HG02981 (cell line): ENCODE results near the gene CLN3.
"Not testable (repeated sequence)": the region's sequence is repeated elsewhere in the genome, so short reads cannot be mapped to it uniquely, and the experiment has no call there.

Source experiments
- ATAC-seq: cut with Tn5 transposase; IDR thresholded peaks from one replicate; pipeline ENCODE4 v1.9.1; 2021; ENCODE audit warnings: mild to moderate bottlenecking, moderate library complexity; ENCODE audit not compliant: unreplicated experiment

Gene CLN3

DNA sequence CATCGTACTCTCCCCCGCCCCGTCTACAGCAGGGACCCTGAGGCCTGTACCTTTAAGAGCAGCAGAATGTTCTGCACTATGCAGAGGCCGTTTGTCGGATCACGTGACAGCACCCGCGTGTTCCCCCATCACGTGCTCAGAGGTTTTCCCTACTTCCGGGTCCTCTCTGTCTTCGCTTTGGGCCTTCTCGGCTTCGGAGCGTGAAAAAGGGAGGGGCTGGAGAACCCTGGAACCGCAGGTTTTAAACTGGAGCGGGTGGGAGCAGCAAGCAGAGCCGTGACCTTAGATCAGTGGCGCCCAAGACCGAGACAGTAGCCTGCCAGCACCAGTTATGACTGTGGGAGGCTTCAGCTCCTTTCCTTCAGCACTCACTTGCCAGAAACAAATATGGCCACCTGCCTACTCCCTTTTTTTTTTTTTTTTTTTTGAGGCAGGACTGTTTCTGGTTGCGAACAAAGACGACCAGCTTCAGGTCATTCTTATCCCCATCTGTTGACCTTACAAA, at the start of gene CLN3:
Gene CLN3 (minus strand): TSS at position 105 of the 505 bp plus-strand sequence. CDS start 315 bp downstream, outside the sequence.
- ATAC-seq: peak; percentile 73

DNA sequence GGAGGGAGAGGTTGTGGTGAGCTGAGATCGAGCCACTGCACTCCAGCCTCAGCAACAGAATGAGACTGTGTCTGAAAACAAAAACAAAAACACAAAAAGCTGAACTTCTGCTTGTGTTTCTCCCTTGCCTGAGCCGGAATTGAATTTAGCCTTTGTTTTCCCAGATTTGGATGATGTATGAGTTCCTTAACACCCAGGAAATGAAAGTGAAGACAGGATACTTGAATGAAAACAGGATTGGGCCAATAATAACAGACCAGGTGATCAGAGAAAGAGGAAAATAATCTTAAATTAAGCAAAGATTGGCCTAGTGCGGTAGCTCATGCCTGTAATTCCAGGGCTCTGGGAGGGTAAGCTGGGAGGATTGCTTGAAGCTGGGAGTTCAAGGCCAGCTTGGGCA, 48.5 kb upstream of the CLN3 start:
- no peak for ATAC-seq

DNA sequence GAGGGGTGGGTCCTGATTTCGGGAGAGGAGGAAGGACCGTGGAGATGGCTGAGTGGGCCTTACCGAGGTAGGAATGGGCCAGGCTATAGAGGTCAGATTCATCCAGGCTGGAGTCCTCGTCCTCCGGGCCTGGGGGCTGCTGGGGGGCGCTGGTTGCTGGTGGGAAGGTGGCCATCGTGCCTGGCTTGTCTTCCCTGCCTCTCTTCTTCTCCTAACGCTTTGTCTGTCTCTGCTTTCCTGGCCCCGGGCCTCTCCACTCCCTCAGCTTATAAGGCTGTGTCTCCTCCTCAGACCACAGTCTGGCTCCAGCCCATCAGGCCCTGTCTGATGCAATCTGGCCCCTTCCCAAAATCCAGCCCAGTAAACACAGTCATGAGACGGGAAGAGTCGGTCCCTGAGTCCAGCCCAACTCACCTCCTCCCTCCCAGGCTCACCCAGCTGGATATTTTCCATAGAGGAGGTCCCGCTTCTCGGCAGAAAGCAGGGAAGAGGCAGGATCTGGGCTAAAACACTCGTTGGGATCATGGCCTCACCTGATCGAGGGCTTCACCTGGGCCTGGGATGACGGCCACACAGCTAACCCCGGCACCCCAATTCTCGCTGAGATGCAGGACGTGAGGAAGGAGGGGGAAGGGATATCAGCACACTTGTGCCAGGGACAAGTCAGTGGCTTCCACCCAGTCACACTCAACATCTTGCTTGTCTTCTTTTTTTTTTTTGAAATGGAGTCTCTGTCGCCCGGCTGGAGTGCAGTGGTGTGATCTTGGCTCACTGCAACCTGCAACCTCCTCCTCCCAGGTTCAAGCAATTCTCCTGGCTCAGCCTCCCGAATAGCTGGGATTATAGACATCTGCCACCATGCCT, 47.1 kb upstream of the CLN3 start, which contains the start of gene NUPR1:
Gene NUPR1 (minus strand): TSS at position 242 of the 864 bp plus-strand sequence. CDS start 67 bp downstream, at position 175.
- ATAC-seq: no peak

GRCh38 chr16:28537964-28538732, 46.3 kb upstream of the CLN3 start:
- ATAC-seq: no peak

- ATAC-seq: no peak
These were observed 45.2 kb upstream of the CLN3 start for GRCh38 chr16:28537076-28537475.

DNA sequence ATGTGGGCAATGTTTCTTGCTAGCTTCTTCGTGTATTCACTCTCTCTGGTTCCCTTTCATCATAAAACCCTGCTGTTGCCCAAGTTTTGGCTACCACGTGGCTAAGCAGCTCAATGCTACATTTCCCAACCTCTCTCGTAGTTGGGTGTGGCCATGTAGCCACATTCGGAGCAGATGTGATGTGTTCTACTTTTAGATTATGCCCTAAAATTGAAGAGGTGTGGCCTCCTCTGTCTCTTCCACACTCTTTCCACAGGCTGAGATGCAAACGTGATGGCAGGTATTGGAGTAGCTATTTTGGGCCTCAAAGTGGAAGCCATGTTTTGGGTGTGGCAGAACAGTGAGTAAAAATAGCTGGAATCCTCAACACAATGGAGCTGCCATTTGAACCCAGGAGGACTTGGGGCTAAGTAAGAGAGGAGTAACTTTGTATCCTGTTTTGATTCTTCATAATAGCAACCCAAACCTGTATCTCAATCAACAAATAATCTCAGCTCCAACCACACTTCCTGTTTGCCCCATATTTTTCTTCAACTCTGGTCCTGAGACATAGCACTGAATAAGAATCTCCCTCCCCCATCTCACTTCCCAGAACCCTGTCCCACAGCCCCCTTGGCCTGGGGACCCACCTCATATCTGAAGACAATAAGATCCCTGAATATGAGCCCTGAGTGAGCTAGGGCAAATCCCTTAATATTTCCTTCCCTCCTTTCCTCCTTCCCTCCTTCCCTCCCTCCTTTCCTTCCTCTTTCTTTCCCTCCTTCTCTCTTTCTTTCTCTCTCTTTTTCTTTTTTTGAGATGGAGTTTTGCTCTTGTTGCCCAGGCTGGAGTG, 42.9 kb upstream of the CLN3 start:
- ATAC-seq: no peak

DNA sequence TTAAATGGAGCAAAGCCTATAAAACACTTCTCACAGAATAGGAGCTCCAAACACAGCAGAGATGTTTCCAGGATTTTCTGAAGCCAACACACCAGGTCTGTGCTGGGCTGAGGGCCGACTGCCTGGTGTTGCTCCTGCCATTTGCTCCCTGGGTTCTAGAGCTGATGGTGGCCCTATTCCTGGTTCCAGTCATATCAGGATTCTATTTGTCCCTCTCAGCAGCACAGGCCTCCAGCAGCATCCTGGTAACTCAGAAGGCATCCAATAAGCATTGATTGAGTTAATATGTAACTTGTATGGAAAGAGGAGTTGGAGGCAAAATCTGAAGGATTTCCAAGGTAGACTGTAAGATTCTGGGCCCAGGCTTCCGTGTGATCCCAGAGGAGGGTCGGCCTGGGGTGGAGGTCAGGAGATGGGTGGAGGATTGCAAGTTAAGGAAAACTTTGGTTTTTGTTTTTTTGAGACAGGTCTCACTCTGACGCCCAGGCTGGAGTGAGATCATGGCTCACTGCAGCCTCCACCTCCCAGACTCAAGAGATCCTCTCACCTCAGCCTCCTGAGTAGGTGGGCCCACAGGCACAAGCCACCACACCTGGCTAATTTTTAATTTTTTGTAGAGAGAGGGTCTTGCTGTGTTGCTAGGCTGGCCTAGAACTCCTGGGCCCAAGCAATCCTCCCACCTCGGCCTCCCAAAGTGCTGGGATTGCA, 41.2 kb upstream of the CLN3 start:
- ATAC-seq: no peak

DNA sequence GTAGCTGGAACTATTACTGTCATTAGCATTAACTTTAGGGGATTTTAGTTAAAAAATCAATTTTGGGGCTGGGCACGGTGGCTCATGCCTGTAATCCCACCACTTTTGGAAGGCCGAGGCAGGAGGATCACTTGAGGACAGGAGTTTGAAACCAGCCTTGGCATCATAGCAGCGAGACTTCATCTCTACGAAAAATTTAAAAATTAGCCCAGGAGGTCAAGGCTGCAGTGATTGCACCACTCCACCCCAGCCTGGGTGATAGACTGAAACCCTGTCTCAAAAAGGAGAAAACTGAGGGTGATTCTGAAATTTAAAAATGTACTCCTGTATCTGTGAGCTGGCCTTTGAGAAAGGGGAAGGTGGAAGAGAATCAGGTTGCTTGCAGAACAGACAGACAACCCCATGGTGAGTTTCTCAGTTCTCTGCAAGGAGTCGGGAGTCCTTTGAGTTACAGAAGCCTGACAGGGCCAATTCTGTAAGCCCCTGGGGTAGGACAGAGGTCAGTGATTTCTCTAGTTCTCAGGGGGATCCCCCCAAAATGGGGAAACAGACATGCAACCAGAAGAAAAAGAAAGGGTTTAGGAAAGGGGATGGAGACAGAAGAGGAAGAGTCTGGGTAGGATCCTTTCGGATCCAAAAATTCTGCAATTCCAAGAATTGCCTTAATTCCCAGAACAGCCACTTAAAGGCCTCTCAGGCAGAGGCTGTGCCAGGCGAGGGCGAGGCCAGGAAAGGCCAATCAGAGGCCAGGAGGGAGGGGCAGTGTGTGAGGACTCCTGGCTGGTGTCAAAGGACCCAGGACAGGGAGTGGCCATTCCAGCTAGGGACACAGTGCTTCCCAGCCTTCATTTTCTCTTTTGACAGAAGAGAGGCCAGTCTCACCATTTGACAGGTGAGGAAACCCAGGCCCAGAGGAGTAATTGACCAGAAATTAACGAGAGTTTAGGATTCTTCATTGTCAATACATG, 40.2 kb upstream of the CLN3 start:
- no peak for ATAC-seq

DNA sequence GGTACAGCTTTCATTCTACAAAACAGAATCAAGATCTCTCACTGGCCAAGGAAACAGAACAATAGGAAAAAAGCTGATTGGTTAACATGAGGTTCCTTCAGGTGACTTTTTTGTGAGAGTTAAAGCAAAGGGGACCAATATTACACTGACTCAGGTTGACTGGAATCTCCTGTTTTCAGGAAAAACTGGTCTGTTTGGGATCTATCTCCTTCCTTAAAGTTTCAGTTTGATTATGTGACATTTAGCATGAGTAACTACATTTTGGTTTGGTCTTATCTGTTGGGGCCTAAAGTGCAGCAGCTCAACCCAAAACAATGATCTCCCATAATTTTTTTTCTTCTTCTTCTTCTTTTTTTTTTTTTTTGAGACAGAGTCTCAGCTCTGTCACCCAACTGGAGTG, 37.2 kb upstream of the CLN3 start:
- ATAC-seq: no peak

GRCh38 chr16:28528463-28528867, 36.6 kb upstream of the CLN3 start:
- no peak for ATAC-seq

DNA sequence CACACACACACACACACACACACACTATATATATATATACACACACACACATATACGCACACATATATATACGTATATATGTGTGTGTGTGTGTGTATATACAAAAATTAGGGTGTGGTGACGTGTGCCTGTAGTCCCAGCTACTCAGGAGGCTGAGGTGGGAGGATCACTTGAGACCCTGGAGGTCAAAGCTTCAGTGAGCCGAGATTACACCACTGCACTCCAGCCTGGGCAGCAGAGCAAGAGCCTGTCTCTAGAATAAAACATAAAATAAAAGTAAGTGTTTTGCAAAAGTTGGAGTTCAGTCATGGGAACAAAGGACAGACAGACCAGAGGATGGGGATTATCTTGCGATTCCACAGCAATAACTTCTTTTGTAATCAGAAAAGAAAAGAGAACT, 36.1 kb upstream of the CLN3 start:
- ATAC-seq: no peak

GRCh38 chr16:28527100-28527785, 35.4 kb upstream of the CLN3 start:
- ATAC-seq: not testable (repeated sequence)

GRCh38 chr16:28526201-28527099, 34.6 kb upstream of the CLN3 start:
- ATAC-seq: no peak

- ATAC-seq: no peak
These were observed 32.9 kb upstream of the CLN3 start for GRCh38 chr16:28524681-28525171.

- no peak for ATAC-seq
These were observed 30.9 kb upstream of the CLN3 start for GRCh38 chr16:28522792-28523191.

DNA sequence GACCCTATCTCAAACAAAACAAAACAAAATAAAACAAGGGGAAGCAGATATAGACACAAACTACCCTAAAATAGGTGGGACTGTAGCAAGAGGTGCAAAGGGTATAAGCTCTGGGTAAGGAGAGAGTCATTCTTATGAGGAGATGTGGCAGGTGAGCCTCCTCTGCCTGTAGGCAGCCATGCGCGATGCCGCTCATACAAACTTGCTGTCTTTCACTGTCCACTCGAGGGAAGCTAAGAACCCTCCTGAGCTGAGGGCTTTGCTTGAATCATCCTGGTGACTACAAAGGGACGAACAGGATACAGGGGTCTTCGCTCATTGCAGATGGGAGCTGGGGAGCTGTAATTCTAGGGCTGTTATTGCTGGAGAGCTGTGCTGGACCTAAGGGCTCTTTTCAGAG, 29.6 kb upstream of the CLN3 start:
- no peak for ATAC-seq

DNA sequence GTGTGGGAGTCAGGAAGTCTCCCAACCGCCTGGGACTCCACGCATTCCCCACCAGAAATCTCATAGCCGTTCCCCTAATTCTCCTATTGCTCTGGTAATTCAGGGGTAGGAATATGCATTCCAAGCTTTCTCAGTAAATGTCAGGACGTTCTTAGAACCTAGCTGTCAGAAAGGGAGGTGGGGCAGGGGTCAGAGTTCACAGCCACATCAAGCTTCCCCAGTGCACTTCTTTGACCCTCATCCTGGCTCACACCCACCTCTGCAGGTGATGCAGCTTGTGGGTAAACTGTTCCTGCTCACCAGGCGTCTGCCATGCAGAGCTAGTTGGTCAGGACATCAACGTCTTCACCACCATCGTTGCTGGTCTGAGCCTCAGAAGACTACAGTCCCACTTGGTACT, 28.8 kb upstream of the CLN3 start:
- no peak for ATAC-seq
